SK-N-SH treated with all-trans-retinoic acid at 6 μM for 48 hours (cell line): ENCODE measurements around the gene CEACAM16.

Experiments used
- ARNTL ChIP-seq: fragments of 450-650 bp; formaldehyde crosslinking; IDR thresholded peaks from 2 replicates; pipeline ENCODE4 v1.5.0; 2020; ENCODE audit warnings: low read depth, mild to moderate bottlenecking, moderate library complexity, borderline replicate concordance
- BACH2 ChIP-seq: fragments of 250-450 bp; sonication (Bioruptor Pico); IDR thresholded peaks from 2 replicates; pipeline ENCODE4 v1.9.0; 2021; ENCODE audit warnings: mild to moderate bottlenecking, borderline replicate concordance
- CREB5 ChIP-seq: fragments of 250-450 bp; sonication (Bioruptor Pico); IDR thresholded peaks from 2 replicates; pipeline ENCODE4 v1.5.1; 2020; ENCODE audit warnings: low read depth, mild to moderate bottlenecking, moderate library complexity
- CSDC2 ChIP-seq: fragments of 250-450 bp; sonication (Bioruptor Pico); IDR thresholded peaks from 2 replicates; pipeline ENCODE4 v1.5.0; 2020; ENCODE audit warnings: mild to moderate bottlenecking, moderate library complexity
- GLIS3 ChIP-seq: fragments of 250-450 bp; sonication (Bioruptor Pico); IDR thresholded peaks from 2 replicates; pipeline ENCODE4 v1.5.0; 2020; ENCODE audit warnings: mild to moderate bottlenecking, moderate library complexity
- ISL1 ChIP-seq: fragments of 250-450 bp; sonication (Bioruptor Pico); IDR thresholded peaks from 2 replicates; pipeline ENCODE4 v2.1.2; 2022; ENCODE audit warnings: mild to moderate bottlenecking, moderate library complexity
- PATZ1 ChIP-seq: fragments of 250-450 bp; sonication (Bioruptor Pico); IDR thresholded peaks from 2 replicates; pipeline ENCODE4 v1.8.0; 2020; ENCODE audit warnings: mild to moderate bottlenecking, moderate library complexity, borderline replicate concordance
- POU6F1 ChIP-seq: fragments of 250-450 bp; sonication (Bioruptor Pico); IDR thresholded peaks from 2 replicates; pipeline ENCODE4 v1.8.0; 2021; ENCODE audit warnings: low read depth, mild to moderate bottlenecking, moderate library complexity, borderline replicate concordance
- PPARA ChIP-seq: fragments of 250-450 bp; sonication (Bioruptor Pico); IDR thresholded peaks from 2 replicates; pipeline ENCODE4 v1.5.0; 2020; ENCODE audit warnings: mild to moderate bottlenecking, borderline replicate concordance
- TSHZ2 ChIP-seq: fragments of 250-450 bp; sonication (Bioruptor Pico); IDR thresholded peaks from 2 replicates; pipeline ENCODE4 v1.5.0; 2020; ENCODE audit warnings: mild to moderate bottlenecking, moderate library complexity
- ZFP3 ChIP-seq: fragments of 250-450 bp; sonication (Bioruptor Pico); IDR thresholded peaks from 2 replicates; pipeline ENCODE4 v1.5.0; 2020; ENCODE audit warnings: mild to moderate bottlenecking, moderate library complexity
- ZNF565 ChIP-seq: fragments of 450-650 bp; formaldehyde crosslinking; conservative IDR thresholded peaks from 2 replicates; pipeline ENCODE4 v1.5.0; 2020; ENCODE audit warnings: low read depth, mild to moderate bottlenecking, moderate library complexity
- ZNF70 ChIP-seq: fragments of 450-650 bp; formaldehyde crosslinking; IDR thresholded peaks from 2 replicates; pipeline ENCODE4 v1.5.0; 2020; ENCODE audit warnings: mild to moderate bottlenecking, moderate library complexity
- ZNF8 ChIP-seq: fragments of 450-650 bp; formaldehyde crosslinking; IDR thresholded peaks from 2 replicates; pipeline ENCODE4 v1.5.0; 2020; ENCODE audit warnings: mild to moderate bottlenecking, moderate library complexity

GRCh38 chr19:44666852-44667556 lies 31.9 kb upstream of the CEACAM16 start:
- no peak for TF ChIP-seq ZNF565 (CRISPR knock-in tag)
- TF ChIP-seq GLIS3 (CRISPR knock-in tag), result no peak
- no peak for TF ChIP-seq TSHZ2 (CRISPR knock-in tag)
- TF ChIP-seq ZNF8 (CRISPR knock-in tag), result no peak
- TF ChIP-seq ISL1 (CRISPR knock-in tag), result no peak
- no peak for TF ChIP-seq CREB5 (CRISPR knock-in tag)
- TF ChIP-seq CSDC2 (CRISPR knock-in tag), result no peak
- TF ChIP-seq PPARA (CRISPR knock-in tag), result no peak
- TF ChIP-seq ARNTL (CRISPR knock-in tag), result no peak
- no peak for TF ChIP-seq POU6F1 (CRISPR knock-in tag)
- no peak for TF ChIP-seq ZFP3 (CRISPR knock-in tag)
- no peak for TF ChIP-seq BACH2 (CRISPR knock-in tag)
- TF ChIP-seq PATZ1 (CRISPR knock-in tag), result no peak
- TF ChIP-seq ZNF70 (CRISPR knock-in tag), result no peak
